ENCODE results near the gene ATP2B3.

ATP2B3 gene

DNA sequence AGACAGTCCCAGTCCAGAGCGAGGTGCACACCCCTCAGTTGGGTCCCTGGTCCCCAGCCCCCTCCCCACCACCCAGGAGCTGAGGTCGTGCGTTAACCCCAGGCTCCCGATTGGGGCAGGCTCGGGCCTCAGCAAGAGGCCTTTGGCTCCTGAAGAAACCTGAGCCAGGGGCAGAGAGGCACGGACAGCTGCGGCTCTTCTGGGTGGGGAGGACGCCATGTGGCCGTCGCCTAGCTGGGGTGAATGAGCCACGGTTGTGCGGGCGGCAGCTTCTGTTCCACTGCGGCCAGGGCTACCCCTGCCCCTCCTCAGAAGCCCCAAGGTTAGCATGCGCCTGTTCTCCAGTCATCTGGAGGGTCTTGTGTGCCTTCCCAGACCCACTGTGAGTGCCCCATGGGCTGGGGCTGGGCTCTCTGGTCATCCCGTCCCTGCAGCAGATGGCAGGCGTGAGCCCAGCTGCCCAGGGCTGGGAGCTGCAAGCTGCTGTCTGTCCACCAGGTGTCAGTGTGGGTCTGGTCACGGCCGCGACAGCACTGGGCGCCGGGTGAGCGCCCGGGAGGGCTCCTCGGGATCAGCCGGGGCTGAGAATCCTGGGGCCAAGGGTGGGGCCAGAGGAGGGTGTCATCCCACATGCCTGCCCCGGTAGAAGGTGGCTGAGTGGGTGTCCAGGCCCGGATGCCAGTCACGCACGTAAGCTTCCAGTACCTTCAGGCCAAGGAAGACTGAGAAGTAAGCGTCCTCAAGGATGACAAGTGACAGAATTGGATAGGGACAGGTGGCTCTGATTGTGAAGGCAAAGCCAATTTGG is 21.9 kb downstream of the ATP2B3 start:
- DNase-seq, result peak; percentile 70

GRCh38 chrX:153539979-153540358 is 22.5 kb downstream of the ATP2B3 start:
- DNase-seq, result no peak

DNA sequence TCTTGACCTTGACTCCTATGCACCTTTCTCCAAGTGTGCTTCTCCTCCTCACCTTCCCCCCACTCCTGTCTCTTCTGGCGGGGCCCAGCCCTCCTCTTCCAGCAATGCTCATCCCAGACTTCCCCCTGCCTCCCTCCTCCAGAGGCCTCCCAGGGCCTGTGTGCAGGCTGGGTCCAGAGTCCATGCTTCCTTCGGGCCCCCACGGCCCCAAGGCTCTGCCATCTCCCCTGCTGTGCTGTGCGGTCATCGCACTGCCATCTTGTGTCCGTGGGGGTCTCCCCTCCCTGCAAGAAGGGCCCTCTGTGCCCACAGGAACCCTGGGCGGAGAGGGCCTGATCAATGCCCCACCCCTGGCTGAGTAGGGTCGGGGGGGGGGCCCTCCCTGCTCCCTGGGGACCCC is 27.3 kb downstream of the ATP2B3 start:
- DNase-seq, result no peak

DNA sequence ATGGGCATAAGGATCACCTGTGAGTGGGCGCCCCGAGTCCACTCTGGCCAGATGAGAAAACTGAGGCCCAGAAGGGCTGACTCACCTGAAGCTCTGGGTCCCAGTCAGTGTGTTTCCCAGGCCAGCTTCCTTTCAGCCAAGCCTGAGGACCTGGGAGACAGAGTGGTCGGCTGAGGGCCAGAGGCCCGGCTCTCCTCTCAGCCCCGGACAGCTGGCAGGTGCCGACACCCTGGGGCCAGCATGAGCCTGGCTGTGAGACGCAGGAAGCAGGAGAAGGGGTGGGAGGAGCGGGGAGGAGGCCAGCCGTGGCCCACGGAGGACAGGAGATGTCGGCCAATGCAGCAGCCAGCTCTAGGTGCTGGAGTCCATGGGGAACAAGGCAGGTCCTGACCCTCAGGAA is 28.9 kb downstream of the ATP2B3 start:
- no peak for DNase-seq

- no peak for DNase-seq
These were observed 29.8 kb downstream of the ATP2B3 start for GRCh38 chrX:153547195-153547594.

- no peak for DNase-seq
These were observed 31.8 kb downstream of the ATP2B3 start for GRCh38 chrX:153549231-153549630.

GRCh38 chrX:153549807-153550206 is 32.4 kb downstream of the ATP2B3 start:
- no peak for DNase-seq

GRCh38 chrX:153551135-153551534 is 33.7 kb downstream of the ATP2B3 start:
- DNase-seq, result no peak

DNA sequence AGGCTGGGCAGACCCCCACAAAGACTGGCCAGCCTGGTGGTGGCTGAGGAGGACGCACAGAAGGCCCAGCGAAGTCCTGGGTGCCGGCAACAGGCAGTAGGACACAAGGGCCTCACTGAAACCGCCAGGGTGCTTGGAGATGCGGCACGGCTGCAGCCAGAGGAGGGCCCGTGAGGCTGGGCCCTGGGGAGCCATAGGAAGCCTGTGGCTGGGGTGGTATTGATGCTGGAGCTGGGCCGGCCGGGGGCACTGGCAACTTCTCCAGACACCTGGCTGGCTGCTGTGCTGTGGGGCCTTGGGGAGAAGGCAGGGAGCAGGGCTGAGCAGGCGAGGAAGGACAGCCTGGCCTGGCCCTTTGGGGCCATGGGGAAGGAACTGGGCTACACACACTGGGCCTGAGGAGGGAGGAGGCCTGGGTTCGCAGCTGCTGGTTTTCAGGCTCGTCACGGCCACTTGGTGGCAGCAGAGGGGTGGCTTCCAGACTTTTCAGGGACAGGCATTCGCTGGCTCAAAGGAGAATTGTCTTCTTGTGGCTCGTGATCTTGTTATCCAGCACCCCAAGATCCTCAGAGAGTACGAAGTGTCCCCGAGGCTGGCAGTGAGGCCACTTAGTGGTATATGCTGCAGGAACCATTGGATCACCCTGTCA is 37.2 kb downstream of the ATP2B3 start:
- DNase-seq, result peak; percentile 71

DNA sequence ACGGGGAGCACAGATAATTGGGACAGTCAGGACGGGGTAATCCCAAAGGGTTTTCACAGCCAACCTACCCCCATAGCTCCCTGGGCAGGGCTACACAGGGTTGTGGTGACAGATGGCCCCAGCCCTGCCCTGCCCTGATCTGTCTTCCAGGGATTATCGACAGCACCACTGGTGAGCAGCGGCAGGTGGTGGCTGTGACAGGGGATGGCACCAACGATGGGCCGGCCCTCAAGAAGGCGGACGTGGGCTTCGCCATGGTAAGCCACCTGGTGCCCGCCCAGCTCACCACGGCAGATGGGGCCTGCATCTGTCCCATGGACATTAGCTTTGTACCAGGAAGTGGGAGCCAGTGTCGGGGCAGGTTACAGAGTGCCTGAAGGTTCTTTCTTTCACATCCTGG is 39.3 kb downstream of the ATP2B3 start:
- no peak for DNase-seq

- DNase-seq, result no peak
These were observed 40.3 kb downstream of the ATP2B3 start for GRCh38 chrX:153557618-153558355.

- no peak for DNase-seq
These were observed 42.6 kb downstream of the ATP2B3 start for GRCh38 chrX:153560000-153560399.

- DNase-seq, result no peak
These were observed 43.0 kb downstream of the ATP2B3 start for GRCh38 chrX:153560466-153560865.

- no peak for DNase-seq
These were observed 43.9 kb downstream of the ATP2B3 start for GRCh38 chrX:153561337-153561736.

- no peak for DNase-seq
These were observed 45.1 kb downstream of the ATP2B3 start for GRCh38 chrX:153562546-153562945.

DNA sequence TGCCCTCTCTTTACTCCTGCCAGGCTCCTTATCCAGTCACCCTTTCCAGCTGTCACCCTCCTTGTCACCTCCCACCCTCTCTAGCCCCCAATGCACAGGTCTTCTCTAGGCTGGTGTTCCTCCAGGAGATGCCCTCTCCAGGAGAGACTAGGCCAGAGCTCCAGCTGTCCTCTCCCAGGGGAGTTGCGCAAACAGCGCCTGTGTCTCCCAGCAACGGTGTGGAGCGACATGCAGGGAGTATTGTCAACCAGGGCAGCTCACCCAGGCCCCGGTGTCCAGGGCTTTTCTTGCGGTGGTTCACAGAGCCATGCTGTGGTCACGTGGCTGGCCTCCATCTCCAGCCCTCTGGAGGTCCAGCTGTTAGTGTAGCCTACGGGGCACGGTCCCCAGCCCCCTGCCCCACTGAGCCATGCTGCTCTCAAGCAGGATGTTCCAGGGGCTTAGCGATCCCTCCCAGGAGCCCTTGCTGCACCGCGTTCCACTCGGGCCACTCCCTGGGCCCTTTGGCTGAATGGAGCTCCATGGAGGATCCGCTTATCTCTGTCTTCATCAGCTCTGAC is 46.7 kb downstream of the ATP2B3 start:
- no peak for DNase-seq

DNA sequence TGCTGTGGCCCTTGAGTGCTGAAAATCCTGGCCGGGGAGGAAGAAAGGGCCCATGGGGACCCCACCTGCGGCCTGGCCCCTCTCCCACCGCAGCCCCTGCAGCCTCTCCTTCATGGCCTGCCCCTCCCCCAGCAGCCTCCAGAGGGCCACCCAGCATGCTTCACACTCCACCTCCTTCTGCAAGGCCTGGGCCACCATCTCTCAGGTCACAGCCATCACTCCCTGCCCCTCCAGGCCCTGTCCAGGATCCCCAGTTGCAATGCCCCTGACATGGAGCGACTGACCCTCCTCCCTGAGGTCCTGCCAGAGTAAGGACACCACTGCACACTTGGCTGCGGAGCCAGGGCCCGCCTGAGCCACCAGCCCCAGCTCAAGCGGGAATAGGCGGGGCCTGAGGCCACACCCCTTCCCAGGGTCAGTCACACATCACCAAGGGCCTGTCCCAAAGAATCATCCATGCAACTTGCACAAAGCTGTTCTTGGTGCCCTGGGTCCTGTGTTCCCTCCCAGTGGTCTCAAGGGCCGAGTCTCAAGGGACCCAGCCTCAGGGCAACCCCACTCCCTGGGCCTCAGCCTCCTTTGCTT is 48.6 kb downstream of the ATP2B3 start:
- DNase-seq, result no peak

DNA sequence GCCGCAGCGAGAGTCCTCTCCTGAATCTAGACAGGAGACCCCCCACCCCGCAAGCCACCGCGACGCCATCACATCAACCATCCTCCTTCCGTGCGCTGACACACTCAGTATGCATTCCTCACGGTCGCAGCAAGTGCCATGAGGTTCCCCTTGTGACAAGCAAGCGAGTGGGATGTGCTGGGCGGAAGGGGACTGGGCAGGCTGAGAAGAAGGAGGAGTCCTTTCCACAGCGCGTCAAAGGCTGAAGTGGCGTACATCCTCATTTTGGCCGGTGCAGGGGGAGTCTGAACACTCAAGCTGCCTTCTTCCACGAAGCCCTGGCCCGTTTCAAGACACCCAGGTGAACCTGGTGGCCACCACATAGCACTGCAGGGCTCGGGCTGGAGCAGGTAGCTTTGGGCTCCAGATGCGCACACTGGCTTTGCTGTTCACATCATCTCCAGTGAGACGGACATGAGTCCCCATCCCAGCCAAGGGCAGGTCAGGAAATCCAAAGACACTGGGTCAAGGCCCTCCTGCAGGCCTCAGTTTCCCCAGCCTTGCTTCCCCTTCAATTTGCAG is 51.1 kb downstream of the ATP2B3 start:
- no peak for DNase-seq

- no peak for DNase-seq
These were observed 52.0 kb downstream of the ATP2B3 start for GRCh38 chrX:153569475-153569874.

- no peak for DNase-seq
These were observed 54.1 kb downstream of the ATP2B3 start for GRCh38 chrX:153571534-153571908.

GRCh38 chrX:153572601-153573000 is 55.2 kb downstream of the ATP2B3 start:
- no peak for DNase-seq

DNA sequence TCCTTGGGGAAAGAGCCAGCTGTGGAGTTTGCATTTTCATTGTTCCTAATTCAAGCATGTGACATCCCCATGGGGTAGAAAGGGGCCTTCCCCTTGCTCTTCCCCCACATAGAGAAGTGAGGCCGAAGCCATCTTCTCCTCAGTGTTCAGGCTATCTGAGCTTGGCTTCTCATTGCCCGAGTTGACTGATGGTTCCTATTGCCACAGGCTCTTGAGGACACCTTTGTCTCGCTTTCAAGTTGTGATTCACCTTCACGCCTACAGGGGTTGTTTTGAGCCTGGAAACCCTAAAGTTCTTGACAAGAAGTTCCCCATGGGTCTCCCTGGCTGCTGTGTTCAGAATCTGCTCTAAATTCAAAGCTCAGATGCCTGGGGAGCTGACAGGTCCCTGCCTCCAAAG is 56.5 kb downstream of the ATP2B3 start:
- no peak for DNase-seq
